Retinal pigment epithelial cell (primary cell): ENCODE measurements around the gene STK10.

Experiments
- DNase-seq: peaks from one replicate; pipeline ENCODE4 v3.0.0-alpha.2; 2010; ENCODE audit warnings: low read depth
- H3K4me3 ChIP-seq: 2 replicates; pipeline ENCODE4 v1.5.1; 2011; ENCODE audit warnings: mild to moderate bottlenecking, low read length, control low read depth, moderate library complexity
- TF ChIP-seq, protein P1 (sequence below): conservative IDR thresholded peaks from 2 replicates; pipeline ENCODE4 v1.5.1; 2011; ENCODE audit warnings: low read depth, low read length, control low read depth, inconsistent platforms

STK10 gene

DNA sequence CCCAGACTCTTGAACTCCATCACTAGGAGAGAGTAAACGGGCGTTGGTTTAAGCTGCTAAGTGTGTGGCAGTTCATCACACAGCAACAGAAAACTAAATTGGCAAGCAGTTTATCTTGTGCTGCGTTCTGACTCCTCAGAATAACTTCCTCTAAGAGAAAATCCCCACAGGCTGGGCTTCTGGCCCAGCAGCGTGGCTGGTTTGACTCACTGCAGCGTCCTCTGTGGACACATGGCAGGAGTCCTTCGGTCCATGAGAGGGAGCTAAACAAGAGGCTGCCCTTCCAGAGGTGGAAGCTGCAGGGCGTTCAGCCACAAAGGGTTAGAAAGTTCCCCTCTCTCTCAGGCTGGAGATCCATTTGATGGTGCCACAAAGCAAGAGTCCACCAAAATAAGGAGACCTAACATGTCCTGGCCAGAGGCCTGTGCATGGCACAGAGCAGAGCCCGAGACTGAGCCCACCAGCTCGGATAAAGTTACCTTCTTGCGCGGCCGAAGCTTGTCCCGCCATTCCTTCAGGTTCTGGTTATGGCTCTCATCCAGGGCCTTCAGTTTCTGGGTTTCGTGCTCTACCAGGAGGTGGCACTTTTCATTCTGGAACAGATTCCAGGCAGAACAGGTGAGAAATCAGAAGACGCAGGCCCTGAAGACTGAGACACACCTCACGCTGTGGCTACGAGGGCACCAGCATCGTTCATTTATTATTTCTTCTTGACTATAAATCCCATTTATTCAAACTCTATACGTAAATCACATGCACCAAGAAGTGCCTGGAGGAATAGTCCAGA is 135.4 kb downstream of the STK10 start:
- TF ChIP-seq, protein P1, sequence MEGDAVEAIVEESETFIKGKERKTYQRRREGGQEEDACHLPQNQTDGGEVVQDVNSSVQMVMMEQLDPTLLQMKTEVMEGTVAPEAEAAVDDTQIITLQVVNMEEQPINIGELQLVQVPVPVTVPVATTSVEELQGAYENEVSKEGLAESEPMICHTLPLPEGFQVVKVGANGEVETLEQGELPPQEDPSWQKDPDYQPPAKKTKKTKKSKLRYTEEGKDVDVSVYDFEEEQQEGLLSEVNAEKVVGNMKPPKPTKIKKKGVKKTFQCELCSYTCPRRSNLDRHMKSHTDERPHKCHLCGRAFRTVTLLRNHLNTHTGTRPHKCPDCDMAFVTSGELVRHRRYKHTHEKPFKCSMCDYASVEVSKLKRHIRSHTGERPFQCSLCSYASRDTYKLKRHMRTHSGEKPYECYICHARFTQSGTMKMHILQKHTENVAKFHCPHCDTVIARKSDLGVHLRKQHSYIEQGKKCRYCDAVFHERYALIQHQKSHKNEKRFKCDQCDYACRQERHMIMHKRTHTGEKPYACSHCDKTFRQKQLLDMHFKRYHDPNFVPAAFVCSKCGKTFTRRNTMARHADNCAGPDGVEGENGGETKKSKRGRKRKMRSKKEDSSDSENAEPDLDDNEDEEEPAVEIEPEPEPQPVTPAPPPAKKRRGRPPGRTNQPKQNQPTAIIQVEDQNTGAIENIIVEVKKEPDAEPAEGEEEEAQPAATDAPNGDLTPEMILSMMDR = peak; percentile 49
- no peak overlapping the region for H3K4me3 ChIP-seq
- DNase-seq = peak; percentile 52

DNA sequence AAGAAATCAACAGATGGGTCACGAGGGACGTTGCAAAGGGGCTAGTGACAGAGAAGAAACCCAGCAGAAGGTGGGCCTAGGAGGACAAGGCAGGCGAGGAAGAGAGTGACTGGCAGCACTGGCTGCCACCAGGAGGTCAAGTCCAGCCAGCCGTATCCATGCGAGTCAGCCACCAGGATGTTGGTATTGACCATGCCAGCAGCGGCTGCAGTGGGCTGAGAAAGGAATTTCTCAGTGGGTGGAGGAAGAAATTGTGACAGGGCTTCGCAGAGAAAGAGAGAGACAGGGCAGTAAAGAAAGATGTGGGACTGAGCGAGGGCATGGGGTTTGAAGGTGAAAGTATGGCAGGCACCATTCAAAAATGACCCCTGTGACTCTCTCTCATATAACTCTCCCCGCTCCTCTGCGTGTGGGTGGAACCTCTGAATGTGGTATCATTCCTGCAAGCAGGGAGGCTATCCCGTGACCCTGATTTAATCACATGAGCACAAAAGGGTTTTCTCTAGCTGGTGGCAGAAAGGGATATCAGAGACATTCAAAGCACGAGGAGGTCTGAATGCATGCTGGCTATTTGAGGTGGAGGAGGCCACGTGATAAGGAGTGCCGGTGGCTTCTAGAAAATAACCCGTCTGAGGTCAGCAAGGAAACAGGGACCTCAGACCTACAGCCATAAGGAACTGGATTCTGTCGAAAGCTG is 136.2 kb downstream of the STK10 start:
- peak; percentile 16 for DNase-seq

DNA sequence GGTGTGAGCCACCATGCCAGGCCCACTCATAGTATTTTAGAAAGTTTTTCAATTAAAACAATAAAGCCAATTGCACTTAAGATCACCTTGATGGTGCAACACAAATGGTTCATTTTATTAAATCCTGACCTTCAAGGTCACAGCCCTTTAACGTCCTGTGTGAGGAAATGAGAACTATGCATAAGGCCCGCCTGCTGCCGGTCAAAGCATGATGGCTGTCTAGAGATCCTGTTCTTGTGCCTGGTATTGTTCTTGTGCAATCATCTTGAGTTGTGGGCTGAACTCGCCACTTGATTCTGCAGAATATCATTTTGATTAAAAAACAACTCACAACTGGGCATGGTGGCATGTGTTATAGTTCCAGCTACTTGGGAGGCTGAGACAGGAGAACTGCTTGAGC is 137.9 kb downstream of the STK10 start:
- DNase-seq = no peak
- H3K4me3 ChIP-seq = no peak overlapping the region
- TF ChIP-seq, protein P1 = no peak

More for the DNA sequence above, 136.2 kb downstream of the STK10 start:
- no peak overlapping the region for H3K4me3 ChIP-seq
- TF ChIP-seq, protein P1 = no peak

DNA sequence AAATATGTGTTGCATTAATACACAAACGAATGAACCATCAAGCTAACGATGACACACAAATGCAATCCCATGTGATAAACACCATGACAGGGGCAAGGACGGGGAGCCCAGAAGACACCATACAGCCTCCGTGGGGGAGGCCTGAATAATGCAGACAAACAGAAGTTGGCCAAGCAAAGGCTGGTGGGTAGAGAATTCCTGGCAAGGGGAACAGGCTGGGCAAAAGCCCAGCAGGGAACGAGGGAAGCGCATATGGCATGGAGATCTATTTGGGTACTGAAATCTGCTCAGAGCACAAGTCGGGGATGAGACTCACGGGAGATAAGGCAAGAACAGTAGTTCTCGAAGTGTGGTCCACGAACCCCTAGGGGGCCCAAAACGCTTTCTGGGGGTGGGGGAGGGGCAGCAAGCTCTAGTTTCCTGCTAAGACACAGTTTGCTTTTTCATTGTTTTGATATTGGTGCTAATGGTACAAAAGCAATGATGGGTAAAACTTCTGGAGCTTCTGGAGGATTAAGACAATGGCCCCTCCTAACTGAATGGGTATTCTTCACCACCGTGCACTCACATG is 138.7 kb downstream of the STK10 start:
- DNase-seq = no peak
- TF ChIP-seq, protein P1 = no peak
- no peak overlapping the region for H3K4me3 ChIP-seq

DNA sequence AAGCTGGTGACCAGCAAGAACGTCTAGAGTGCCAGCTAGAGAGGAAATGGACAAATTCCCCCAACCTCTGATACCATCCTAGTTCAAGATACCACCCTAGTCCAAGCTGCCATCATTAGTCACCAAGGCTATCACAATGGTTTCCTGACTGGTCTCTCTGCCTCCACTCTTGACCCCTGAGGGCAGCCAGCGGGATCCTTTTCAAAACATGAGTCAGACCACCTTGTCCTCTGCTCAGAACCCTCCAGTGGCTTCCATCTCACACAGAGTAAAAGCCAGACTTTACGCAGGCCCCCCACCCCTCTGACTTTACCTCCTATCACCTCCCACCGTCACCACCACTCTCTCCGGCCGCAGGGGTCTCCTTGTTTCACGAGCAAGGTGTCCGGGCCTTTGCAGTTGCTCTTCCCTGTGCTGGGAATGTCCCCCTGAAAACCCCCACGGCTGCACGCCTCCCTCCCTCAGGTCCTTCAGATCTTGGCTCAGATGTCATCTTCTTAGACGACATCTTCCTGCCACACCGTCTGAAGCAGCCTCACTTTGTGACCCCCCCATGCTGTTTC is 139.4 kb downstream of the STK10 start:
- H3K4me3 ChIP-seq = no peak overlapping the region
- DNase-seq = no peak
- TF ChIP-seq, protein P1 = no peak

DNA sequence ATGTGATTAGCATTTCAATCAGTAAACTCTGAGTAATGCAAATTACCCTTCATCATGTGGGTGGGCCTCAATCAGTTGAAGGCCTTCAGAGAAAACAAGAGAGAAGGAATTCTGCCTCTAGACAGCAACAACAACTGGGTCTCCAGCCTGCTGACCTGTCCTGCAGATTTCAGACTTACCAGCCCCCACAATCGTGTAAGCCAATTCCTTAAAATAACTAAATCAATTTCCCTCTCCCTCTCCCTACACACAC is 139.9 kb downstream of the STK10 start:
- no peak overlapping the region for H3K4me3 ChIP-seq
- TF ChIP-seq, protein P1 = no peak
- DNase-seq = no peak

DNA sequence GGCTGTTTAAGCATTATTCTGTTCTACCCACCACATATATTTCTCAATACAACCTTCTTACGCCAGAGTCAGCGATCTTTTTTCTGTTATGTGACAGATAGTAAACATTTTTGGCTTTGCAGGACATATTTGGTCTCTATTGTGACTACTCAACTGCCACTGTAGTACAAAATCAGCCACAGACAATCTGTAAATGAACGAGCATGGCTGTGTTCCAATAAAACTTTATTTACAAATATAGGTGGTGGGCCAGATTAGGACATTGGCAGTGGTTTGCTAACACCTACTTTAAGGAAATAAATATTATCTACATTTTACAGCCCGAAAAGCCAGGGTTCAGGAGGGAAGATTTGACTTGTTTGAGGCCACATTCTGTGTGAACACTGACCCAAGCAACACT is 141.4 kb downstream of the STK10 start:
- DNase-seq = no peak
- H3K4me3 ChIP-seq = no peak overlapping the region
- TF ChIP-seq, protein P1 = no peak
